GM12878 (cell line): ENCODE results near the gene SFPQ. TPM values are rescaled to one million over a fixed set of nuclear protein-coding genes. Genes with fewer than 3 reads are reported as not detected.

Source experiments
- ATAC-seq: fragments of 200-7000 bp; cut with Tn5 transposase; 3 replicates; pipeline ENCODE4 v1.9.1; 2020; ENCODE audit warnings: mild to moderate bottlenecking, moderate library complexity
- BruUV-seq: library from RNA; stranded (reverse); fragments of 400-500 nt; replicated peaks from 2 replicates; lab custom pipeline; 2021; lab: Mats Ljungman, UMichigan
- CTCF ChIA-PET: fragments of 300-600 bp; sonication (Branson Sonifier 250); formaldehyde crosslinking; extraction: SDS; loops from one replicate; lab custom pipeline; 2021; ENCODE audit warnings: inconsistent platforms; lab: Yijun Ruan, JAX
- POLR2A ChIA-PET: fragments of 350-600 bp; formaldehyde crosslinking; extraction: SDS; loops from one replicate; lab custom pipeline; 2021; ENCODE audit warnings: inconsistent platforms; lab: Charles Lee
- RAD21 ChIA-PET: fragments of 300-600 bp; sonication (Branson Sonifier 250); formaldehyde crosslinking; loops from one replicate; lab custom pipeline; 2023; ENCODE audit warnings: antibody characterized with exemption; ENCODE audit not compliant: unreplicated experiment; lab: Charles Lee
- SMC1A ChIA-PET: fragments of 300-600 bp; sonication (Branson Sonifier 250); formaldehyde crosslinking; loops from one replicate; lab custom pipeline; 2023; ENCODE audit not compliant: unreplicated experiment, uncharacterized antibody; lab: Charles Lee
- DNase-seq: peaks from one replicate; pipeline ENCODE4 v3.0.0-alpha.2; 2011; ENCODE audit warnings: low read depth, low spot score
- FAIRE-seq: peaks from 3 replicates; lab custom pipeline; 2011; peaks lifted over from hg19 to GRCh38; lab: Jason Lieb, UNC
- H2AFZ ChIP-seq: 2 replicates; pipeline ENCODE4 v1.6.0; 2011; ENCODE audit warnings: low read depth, low read length, control low read depth; ENCODE audit not compliant: control insufficient read depth
- H3K27ac ChIP-seq: 2 replicates; pipeline ENCODE4 v1.5.1; 2011; ENCODE audit warnings: control low read depth; ENCODE audit not compliant: control insufficient read depth, insufficient read depth
- H3K27me3 ChIP-seq, 2 experiments: replicated peaks in 1 of 2; 2 replicates each; pipeline versions ENCODE4 v1.6.0 to v1.6.1; 2011; ENCODE audit warnings: low read length in 1 of 2; ENCODE audit not compliant: control insufficient read depth in 2 of 2, insufficient read depth in 2 of 2
- H3K36me3 ChIP-seq, 2 experiments: 2 replicates each; pipeline ENCODE4 v1.5.1; 2011; ENCODE audit warnings: low read length in 1 of 2; ENCODE audit not compliant: control insufficient read depth in 2 of 2, insufficient read depth in 2 of 2
- H3K4me1 ChIP-seq: 2 replicates; pipeline ENCODE4 v1.6.1; 2011; ENCODE audit warnings: mild to moderate bottlenecking, low read length, moderate library complexity, mixed read lengths; ENCODE audit not compliant: control insufficient read depth, insufficient read depth
- H3K4me2 ChIP-seq: 2 replicates; pipeline ENCODE4 v1.6.0; 2011; ENCODE audit warnings: control low read depth; ENCODE audit not compliant: control insufficient read depth, insufficient read depth
- H3K4me3 ChIP-seq: fragments of 200-600 bp; sonication (generic); 2 replicates; pipeline ENCODE4 v1.5.1; 2016
- H3K79me2 ChIP-seq: 2 replicates; pipeline ENCODE4 v1.6.0; 2011; ENCODE audit warnings: low read length; ENCODE audit not compliant: control insufficient read depth, insufficient read depth
- H3K9ac ChIP-seq: 2 replicates; pipeline ENCODE4 v1.8.0; 2011; ENCODE audit warnings: low read length, control low read depth, mixed read lengths; ENCODE audit not compliant: control insufficient read depth, insufficient read depth
- H3K9me3 ChIP-seq: replicated peaks from 3 replicates; pipeline ENCODE4 v1.5.1; 2011; ENCODE audit warnings: mild to moderate bottlenecking, low read length; ENCODE audit not compliant: control insufficient read depth, insufficient read depth
- H4K20me1 ChIP-seq: 2 replicates; pipeline ENCODE4 v1.6.0; 2011; ENCODE audit not compliant: control insufficient read depth, insufficient read depth
- BCL11A ChIP-seq: IDR thresholded peaks from 2 replicates; pipeline ENCODE4 v1.6.1; 2011; ENCODE audit warnings: low read depth, low read length
- BMI1 ChIP-seq: fragments of 450-650 bp; IDR thresholded peaks from 2 replicates; pipeline ENCODE4 v1.6.1; 2016; ENCODE audit warnings: mild to moderate bottlenecking, moderate library complexity, borderline replicate concordance
- DPF2 ChIP-seq: fragments of 450-650 bp; IDR thresholded peaks from 2 replicates; pipeline ENCODE4 v1.6.1; 2017; ENCODE audit warnings: mild to moderate bottlenecking
- FOXK2 ChIP-seq: fragments of 450-650 bp; IDR thresholded peaks from 2 replicates; pipeline ENCODE4 v1.6.1; 2017; ENCODE audit warnings: mild to moderate bottlenecking, moderate library complexity
- HDAC2 ChIP-seq: fragments of 200-600 bp; sonication (generic); IDR thresholded peaks from 2 replicates; pipeline ENCODE4 v1.6.1; 2017
- JUND ChIP-seq: IDR thresholded peaks from 2 replicates; pipeline ENCODE4 v1.6.1; 2012; ENCODE audit warnings: low read depth, mild to moderate bottlenecking, low read length, improper control_type of control experiment, moderate library complexity
- LARP7 ChIP-seq: fragments of 450-650 bp; IDR thresholded peaks from 2 replicates; pipeline ENCODE4 v1.6.1; 2017; ENCODE audit warnings: mild to moderate bottlenecking
- NFXL1 ChIP-seq: fragments of 450-650 bp; IDR thresholded peaks from 2 replicates; pipeline ENCODE4 v1.6.1; 2017; ENCODE audit warnings: antibody characterized with exemption, mild to moderate bottlenecking, borderline replicate concordance
- NRF1 ChIP-seq: conservative IDR thresholded peaks from 2 replicates; pipeline ENCODE4 v1.6.1; 2011; ENCODE audit warnings: mild to moderate bottlenecking, low read depth, low read length, improper control_type of control experiment
- RAD21 ChIP-seq: IDR thresholded peaks from 2 replicates; pipeline ENCODE4 v1.6.1; 2011; ENCODE audit warnings: mild to moderate bottlenecking, low read depth, low read length, moderate library complexity; ENCODE audit not compliant: insufficient read depth
- RFX5 ChIP-seq: IDR thresholded peaks from 2 replicates; pipeline ENCODE4 v1.6.1; 2011; ENCODE audit warnings: low read depth, low read length, improper control_type of control experiment
- SIN3A ChIP-seq: IDR thresholded peaks from 2 replicates; pipeline ENCODE4 v1.6.1; 2012; ENCODE audit warnings: low read depth, low read length, improper control_type of control experiment
- SMC3 ChIP-seq: IDR thresholded peaks from 2 replicates; pipeline ENCODE4 v1.6.1; 2011; ENCODE audit warnings: low read length, improper control_type of control experiment, borderline replicate concordance
- WGBS: methylation state at CpG from one replicate; pipeline ENCODE4 v1.1.6; 2016; ENCODE audit warnings: low lambda C conversion rate; ENCODE audit not compliant: insufficient replicate concordance, insufficient coverage; ENCODE audit errors: missing lambda C conversion rate; 5-methylcytosine and 5-hydroxymethylcytosine counted together
- in situ Hi-C: fragments of 300-500 bp; cut with MboI; formaldehyde crosslinking; loops from 9 replicates; pipeline ENCODE4 v1.14.3; 2018; ENCODE audit warnings: mixed read lengths
- intact Hi-C: fragments of 100-400 bp; cut with micrococcal nuclease; formaldehyde crosslinking; loops from one replicate; pipeline ENCODE4 v1.14.2; 2022; ENCODE audit not compliant: unreplicated experiment
- polyA plus RNA-seq, 11 experiments: library from polyadenylated mRNA; depleted of rRNA in 4 of 11; unstranded in 6 of 11; stranded (reverse) in 5 of 11; fragments of >200 nt; fragmentation: Nextera tagmentation in 4 of 11; fragmentation: Illumina TruSeq in 1 of 11; extraction: Ambion mirVana in 4 of 11; extraction: Trizol in 1 of 11; gene quantifications; 1 replicate in 1 of 11; 2 replicates in 10 of 11; pipeline versions ENCODE4 v1.2.1 to v1.2.3, GENCODE V29; 2011 to 2016; ENCODE audit warnings: inconsistent platforms in 2 of 11, missing spikeins in 2 of 11, low read depth in 1 of 11
- total RNA-seq, 4 experiments: library from RNA; depleted of rRNA in 3 of 4; stranded (reverse); fragments of >200 nt in 3 of 4; fragmentation: Illumina TruSeq in 1 of 4; extraction: Trizol in 1 of 4; gene quantifications; 2 replicates each; pipeline versions ENCODE4 v1.2.1 to v1.2.3, GENCODE V29; 2013 to 2021
- TF ChIP-seq, protein P1 (sequence below), 3 experiments: IDR thresholded peaks in 2 of 3; conservative IDR thresholded peaks in 1 of 3; 2 replicates each; pipeline ENCODE4 v1.5.1; 2011; ENCODE audit warnings: low read depth in 3 of 3, low read length in 3 of 3, mild to moderate bottlenecking in 3 of 3, control low read depth in 2 of 3, moderate library complexity in 2 of 3, inconsistent platforms in 1 of 3, mixed read lengths in 1 of 3; ENCODE audit not compliant: control insufficient read depth in 2 of 3, insufficient read depth in 1 of 3; ENCODE audit errors: extremely low read depth in 1 of 3
- TF ChIP-seq, protein P2 (sequence below): fragments of 450-650 bp; conservative IDR thresholded peaks from 2 replicates; pipeline ENCODE4 v1.6.1; 2017; ENCODE audit warnings: mild to moderate bottlenecking, moderate library complexity

Gene SFPQ
- total and polyA plus RNA-seq, 10 of the 15 experiments (the other 5 are each of a cell fraction or from before 2014, with no cell fraction given), result 78.5 to 559 (median 199) TPM

DNA sequence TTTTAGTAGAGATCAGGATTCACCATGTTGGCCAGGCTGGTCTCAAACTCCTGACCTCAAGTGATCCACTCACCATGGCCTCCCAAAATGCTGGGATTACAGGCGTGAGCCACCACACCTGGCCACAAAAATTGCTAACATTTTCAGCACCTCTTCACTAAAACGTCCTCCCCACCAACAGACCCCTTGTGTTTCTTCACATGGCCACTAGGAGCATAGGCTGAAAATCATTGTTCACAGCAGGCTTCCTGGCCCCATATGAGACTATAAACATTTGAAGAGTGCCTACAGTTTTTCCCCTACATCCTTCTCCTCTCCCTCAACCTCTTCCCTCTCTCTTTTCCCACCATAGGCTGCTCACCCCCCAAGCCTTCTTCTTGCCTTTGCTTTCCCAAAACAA, 28.0 kb upstream of the SFPQ start:
- 3% methylated on average over 2 of the region's 2 CpGs for WGBS
- no peaks in the 10 kb centered on the region for H3K36me3 ChIP-seq
- H3K4me3 ChIP-seq, result no peak overlapping the region
- RAD21 ChIA-PET, result no interaction called here
- no peaks in the 10 kb centered on the region for H3K79me2 ChIP-seq
- H3K4me2 ChIP-seq, result no peak overlapping the region
- H3K27me3 ChIP-seq, result no peaks in the 10 kb centered on the region
- BruUV-seq, result no TSS peak
- no peaks in the 10 kb centered on the region for H4K20me1 ChIP-seq
- intact Hi-C loops, result no loop called here
- POLR2A ChIA-PET, result no interaction called here
- CTCF ChIA-PET, result interaction anchor here (0.8 kb wide), 1 partner anchor 36 kb away, joined by 4 read pairs; no protein-coding TSS in a partner anchor
- SMC1A ChIA-PET, result interaction anchor here (1.5 kb wide), 1 partner anchor 47 kb away, joined by 3 read pairs; the partner anchor contains the start of gene ZMYM4
- in situ Hi-C loops, result no loop called here
- DNase-seq, result no peak
- no peaks in the 10 kb centered on the region for H3K9me3 ChIP-seq
- H2AFZ ChIP-seq, result peak overlapping the region; percentile 7; the same call in 1 of the 2 replicates
- H3K9ac ChIP-seq, result no peak overlapping the region
- no peaks in the 10 kb centered on the region for H3K4me1 ChIP-seq
- no peak for FAIRE-seq
- no peak for TF ChIP-seq BCL11A
- TF ChIP-seq LARP7, result no peak
- TF ChIP-seq, protein P1, sequence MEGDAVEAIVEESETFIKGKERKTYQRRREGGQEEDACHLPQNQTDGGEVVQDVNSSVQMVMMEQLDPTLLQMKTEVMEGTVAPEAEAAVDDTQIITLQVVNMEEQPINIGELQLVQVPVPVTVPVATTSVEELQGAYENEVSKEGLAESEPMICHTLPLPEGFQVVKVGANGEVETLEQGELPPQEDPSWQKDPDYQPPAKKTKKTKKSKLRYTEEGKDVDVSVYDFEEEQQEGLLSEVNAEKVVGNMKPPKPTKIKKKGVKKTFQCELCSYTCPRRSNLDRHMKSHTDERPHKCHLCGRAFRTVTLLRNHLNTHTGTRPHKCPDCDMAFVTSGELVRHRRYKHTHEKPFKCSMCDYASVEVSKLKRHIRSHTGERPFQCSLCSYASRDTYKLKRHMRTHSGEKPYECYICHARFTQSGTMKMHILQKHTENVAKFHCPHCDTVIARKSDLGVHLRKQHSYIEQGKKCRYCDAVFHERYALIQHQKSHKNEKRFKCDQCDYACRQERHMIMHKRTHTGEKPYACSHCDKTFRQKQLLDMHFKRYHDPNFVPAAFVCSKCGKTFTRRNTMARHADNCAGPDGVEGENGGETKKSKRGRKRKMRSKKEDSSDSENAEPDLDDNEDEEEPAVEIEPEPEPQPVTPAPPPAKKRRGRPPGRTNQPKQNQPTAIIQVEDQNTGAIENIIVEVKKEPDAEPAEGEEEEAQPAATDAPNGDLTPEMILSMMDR (IDR thresholded peaks at IDR 0.05 in 2 of 3, conservative IDR thresholded peaks at IDR 0.05 in 1 of 3; ENCODE audit: control insufficient read depth in 2 of 3, extremely low read depth in 1 of 3, insufficient read depth in 1 of 3, low read depth in 3 of 3, low read length in 3 of 3), result peak; percentile 35 to 66 (median 63)
- no peak for TF ChIP-seq JUND
- no peak for TF ChIP-seq NRF1
- no peak for TF ChIP-seq SIN3A
- TF ChIP-seq FOXK2, result no peak
- TF ChIP-seq NFXL1, result no peak
- no peak for TF ChIP-seq DPF2
- no peak for TF ChIP-seq BMI1
- no peak for TF ChIP-seq HDAC2
- no peak for TF ChIP-seq RFX5
- TF ChIP-seq SMC3, result peak; percentile 16; the same call in 1 of the 2 replicates
- TF ChIP-seq RAD21, result peak; percentile 46
- TF ChIP-seq, protein P2, sequence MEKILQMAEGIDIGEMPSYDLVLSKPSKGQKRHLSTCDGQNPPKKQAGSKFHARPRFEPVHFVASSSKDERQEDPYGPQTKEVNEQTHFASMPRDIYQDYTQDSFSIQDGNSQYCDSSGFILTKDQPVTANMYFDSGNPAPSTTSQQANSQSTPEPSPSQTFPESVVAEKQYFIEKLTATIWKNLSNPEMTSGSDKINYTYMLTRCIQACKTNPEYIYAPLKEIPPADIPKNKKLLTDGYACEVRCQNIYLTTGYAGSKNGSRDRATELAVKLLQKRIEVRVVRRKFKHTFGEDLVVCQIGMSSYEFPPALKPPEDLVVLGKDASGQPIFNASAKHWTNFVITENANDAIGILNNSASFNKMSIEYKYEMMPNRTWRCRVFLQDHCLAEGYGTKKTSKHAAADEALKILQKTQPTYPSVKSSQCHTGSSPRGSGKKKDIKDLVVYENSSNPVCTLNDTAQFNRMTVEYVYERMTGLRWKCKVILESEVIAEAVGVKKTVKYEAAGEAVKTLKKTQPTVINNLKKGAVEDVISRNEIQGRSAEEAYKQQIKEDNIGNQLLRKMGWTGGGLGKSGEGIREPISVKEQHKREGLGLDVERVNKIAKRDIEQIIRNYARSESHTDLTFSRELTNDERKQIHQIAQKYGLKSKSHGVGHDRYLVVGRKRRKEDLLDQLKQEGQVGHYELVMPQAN, result no peak
- ATAC-seq, result peak; percentile 96
- H3K27ac ChIP-seq, result no peak overlapping the region
